MG63 (cell line): ENCODE measurements around the gene CCR7. TPM values are rescaled to one million over a fixed set of nuclear protein-coding genes. Genes with fewer than 3 reads are reported as not detected.

ENCODE experiments used
- DNase-seq: peaks from one replicate; pipeline ENCODE4 v3.0.0-alpha.2; 2020
- H3K27me3 ChIP-seq: fragments of 250-450 bp; sonication (Bioruptor Pico); 2 replicates; pipeline ENCODE4 v1.5.1; 2020; ENCODE audit warnings: mild to moderate bottlenecking, moderate library complexity
- H3K36me3 ChIP-seq: fragments of 250-450 bp; sonication (Bioruptor Pico); 2 replicates; pipeline ENCODE4 v1.5.1; 2020; ENCODE audit warnings: mild to moderate bottlenecking, moderate library complexity
- H3K4me3 ChIP-seq: fragments of 250-450 bp; sonication (Bioruptor Pico); 2 replicates; pipeline ENCODE4 v1.5.1; 2020; ENCODE audit warnings: mild to moderate bottlenecking, moderate library complexity
- H3K9me3 ChIP-seq: fragments of 250-450 bp; sonication (Bioruptor Pico); 2 replicates; pipeline ENCODE4 v1.5.1; 2020; ENCODE audit warnings: mild to moderate bottlenecking, moderate library complexity
- total RNA-seq: library from RNA; depleted of rRNA; stranded (reverse); fragments of >200 nt; shearing (Covaris generic); gene quantifications from 2 replicates; pipeline ENCODE4 v1.2.3, GENCODE V29; 2014; ENCODE audit warnings: low replicate concordance

CCR7 gene
- total RNA-seq, 1 experiment from 2014 or later = not detected

DNA sequence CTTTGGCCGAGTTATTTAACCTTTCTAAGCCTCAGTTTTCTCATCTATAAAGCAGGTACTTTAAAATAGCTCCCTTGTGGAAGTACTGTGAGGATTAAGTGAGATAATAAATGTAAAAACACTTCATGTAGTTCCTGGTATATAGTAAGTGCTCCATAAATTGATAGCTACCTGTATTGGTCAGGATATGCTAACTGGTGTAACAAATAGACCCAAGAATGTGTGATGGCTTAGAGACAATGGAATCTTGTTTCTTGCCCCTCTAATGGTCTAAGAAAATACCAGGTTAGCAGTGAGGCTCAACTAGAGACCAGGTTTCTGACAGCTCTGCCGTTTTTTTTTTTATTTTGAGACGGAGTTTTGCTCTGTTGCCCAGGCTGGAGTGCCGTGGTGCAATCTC lies 29.8 kb downstream of the CCR7 start:
- Histone ChIP-seq H3K9me3 (no peaks in the 10 kb centered on the region), H3K4me3 (no peak overlapping the region), H3K36me3 (no peaks in the 10 kb centered on the region), H3K27me3 (no peaks in the 10 kb centered on the region)
- DNase-seq = no peak

DNA sequence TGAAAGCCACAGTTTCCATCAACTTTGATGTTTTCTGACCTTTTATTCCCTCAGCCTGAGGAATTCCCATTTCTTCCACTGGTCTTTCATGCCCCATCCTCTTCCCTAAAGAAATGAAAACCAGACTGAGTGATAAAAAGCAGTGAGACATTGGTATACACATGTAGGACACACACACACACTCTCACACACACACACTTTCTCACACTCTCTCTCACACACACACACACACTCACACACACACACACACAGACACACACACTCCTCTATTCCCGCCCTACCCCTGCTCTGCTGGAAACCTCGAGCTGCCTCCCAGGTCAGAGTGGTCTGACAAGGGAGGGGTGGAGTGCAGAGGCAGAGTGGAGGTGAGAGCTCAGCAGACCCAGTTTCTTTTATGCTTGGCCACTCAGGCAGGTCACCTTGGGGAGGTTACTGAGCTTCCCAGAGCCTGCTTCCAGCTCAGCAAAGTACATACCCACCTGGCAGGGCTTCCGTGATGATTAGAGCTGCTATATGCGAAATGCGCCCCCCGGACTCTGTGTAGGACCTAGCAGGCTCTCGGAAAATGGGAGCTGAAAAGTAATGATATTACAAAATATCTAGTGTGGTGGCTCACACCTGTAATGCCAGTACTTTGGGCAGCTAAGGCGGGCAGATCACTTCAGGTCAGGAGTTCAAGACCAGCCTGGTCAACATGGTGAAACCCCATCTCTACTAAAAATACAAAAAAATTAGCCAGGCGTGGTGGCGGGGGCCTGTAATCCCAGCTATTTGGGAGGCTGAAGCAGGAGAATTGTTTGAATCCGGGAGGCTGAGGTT lies 30.7 kb downstream of the CCR7 start:
- DNase-seq = no peak
- H3K9me3 ChIP-seq = no peaks in the 10 kb centered on the region

DNA sequence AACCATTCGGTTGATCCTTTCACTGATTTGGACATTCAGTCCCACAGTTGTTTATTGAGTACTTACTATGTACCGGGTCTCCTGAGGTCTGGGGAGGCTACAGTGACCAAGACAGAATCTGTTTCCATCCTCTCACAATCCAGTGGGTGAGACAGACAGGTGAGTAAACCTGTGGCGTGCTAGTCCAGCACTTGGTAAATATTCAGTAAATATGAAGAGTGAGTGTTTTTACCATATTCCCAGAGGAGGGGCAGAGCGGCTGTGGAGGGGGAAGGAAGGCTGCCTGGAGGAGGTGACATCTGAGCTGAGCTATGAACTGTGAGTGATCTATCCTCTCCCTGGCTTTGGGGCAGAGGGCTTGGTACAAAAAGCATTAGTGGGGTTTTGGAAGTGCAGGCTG lies 31.4 kb downstream of the CCR7 start:
- H3K9me3 ChIP-seq = no peaks in the 10 kb centered on the region
- H3K4me3 ChIP-seq = no peak overlapping the region
- no peak for DNase-seq
- no peaks in the 10 kb centered on the region for H3K36me3 ChIP-seq
- no peaks in the 10 kb centered on the region for H3K27me3 ChIP-seq

More for the DNA sequence above, 30.7 kb downstream of the CCR7 start:
- H3K27me3 ChIP-seq = no peaks in the 10 kb centered on the region
- no peak overlapping the region for H3K4me3 ChIP-seq
- no peaks in the 10 kb centered on the region for H3K36me3 ChIP-seq

DNA sequence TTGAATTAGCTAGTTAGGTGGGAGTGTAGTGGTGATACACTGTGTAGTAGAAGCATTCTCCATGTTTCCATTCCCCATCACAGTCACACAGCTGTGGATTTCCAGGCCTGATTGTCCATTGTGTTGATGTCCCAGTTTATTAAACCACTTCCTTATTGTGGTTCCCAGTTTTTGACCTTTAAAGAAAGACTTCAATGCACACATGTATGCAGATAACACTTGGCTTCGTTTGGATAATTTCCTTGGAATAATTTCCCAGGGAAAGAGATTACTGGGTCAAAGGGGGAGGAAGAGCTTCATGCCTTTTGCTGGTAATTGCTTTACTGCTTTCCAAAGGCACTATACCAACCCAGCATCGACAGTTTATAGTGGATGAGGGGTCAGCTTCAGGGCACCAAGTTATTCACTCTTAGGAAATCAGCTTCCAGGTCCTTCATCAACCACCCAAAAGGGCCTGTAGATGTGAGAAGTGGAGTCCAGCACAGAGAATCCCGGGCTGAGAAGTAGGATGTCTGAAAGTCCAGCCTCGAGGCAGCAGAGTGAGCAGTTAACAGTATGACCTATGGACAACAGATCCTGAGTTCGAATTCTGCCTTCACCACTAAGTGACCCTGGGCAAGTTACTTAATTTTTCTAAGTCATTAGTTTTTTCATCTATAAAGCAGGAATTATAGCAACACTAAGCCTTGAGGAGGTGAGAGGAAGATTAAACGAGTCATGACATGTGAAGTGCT lies 32.6 kb downstream of the CCR7 start:
- no peaks in the 10 kb centered on the region for H3K9me3 ChIP-seq
- H3K27me3 ChIP-seq = no peaks in the 10 kb centered on the region
- no peaks in the 10 kb centered on the region for H3K36me3 ChIP-seq
- no peak for DNase-seq
- H3K4me3 ChIP-seq = no peak overlapping the region

DNA sequence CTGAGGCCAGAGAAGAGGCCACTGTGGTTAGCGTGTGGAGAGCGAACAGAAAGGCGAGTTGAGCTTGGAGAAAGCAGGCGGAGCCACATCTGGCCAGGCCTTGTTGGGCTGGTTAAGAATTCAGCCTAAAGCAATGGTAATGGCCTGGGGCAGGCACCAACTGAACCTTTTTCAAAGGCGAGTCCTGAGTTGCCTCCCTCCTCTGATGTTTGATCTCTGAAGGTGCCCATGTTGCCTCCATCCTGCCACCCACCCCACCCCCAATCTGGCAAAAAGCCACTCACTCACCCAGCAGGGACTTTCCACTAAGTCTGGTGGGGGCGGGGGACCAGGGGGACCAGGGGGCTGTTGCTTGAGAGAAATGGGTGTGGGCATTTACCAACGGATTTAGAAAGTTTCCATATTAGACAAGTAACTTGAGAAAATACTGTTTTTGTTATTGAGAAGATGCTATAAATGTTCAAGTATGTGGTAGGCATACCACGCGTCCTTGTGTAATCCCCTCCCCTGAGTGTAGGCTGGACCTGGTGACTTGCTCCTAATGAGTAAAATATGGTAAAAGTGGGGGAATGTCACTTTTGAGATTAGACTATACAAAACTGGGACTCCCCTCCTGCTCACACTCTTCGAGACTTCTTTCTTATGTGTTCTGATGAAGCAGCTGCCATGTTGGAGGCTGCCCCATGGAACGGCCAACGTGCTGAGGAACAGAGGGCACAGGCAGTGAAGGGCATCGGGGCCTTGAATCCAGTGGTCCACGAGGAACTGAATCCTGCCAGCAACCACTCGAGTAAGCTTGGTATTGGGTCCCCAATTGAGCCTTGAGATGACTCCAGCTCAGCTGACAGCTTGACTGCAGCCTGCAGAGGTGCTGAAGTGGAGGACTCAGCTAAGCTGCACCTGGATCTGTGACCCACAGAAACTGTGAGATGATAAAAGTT lies 34.0 kb downstream of the CCR7 start:
- Histone ChIP-seq H3K4me3 (no peak overlapping the region), H3K36me3 (no peaks in the 10 kb centered on the region), H3K9me3 (no peaks in the 10 kb centered on the region), H3K27me3 (no peaks in the 10 kb centered on the region)
- DNase-seq = no peak

DNA sequence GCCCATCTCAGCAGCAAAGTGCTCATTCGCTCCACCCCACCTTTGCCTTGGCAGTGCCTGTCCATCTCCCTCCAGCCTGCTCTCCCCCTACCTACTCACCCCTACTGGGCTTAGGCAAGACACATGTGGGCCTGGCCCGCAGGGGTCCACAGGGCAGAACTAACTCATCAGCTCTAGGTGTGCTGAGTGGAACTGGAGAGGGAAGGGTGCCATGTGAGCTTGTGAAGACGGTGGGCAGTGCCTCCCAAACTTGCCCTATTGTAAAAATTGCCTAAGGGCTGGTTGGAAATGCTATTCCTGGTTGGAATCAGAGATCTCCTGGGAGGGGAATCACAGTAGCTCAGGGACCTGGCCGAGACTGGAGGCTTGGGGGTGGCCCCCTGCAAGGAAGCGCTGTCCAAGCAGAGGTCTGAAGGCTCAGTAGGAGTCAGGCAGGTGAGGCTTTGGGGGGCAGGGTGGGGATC lies 34.7 kb downstream of the CCR7 start:
- H3K27me3 ChIP-seq = no peaks in the 10 kb centered on the region
- H3K36me3 ChIP-seq = no peaks in the 10 kb centered on the region
- no peak overlapping the region for H3K4me3 ChIP-seq
- no peak for DNase-seq
- peaks cover 4% of the 10 kb centered on the region for H3K9me3 ChIP-seq

DNA sequence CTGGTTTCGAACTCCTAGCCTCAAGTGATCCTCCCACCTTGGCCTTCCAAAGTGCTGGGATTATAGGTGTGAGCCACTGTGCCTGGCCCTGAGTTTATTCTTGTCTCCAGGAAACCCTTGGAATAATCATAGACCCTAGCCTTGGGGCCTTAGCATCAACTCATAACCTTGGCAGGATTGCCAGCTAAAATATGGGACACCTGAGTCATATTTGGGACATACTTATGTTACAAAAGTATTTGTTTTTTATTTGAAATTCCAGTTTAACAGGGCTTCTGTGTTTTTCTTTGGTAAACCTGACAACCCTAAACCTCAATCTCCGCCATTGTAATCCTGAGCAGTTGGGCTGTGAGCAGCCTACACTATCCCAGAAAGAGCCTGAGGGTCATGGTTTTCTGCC lies 35.3 kb downstream of the CCR7 start:
- peaks cover 8% of the 10 kb centered on the region for H3K9me3 ChIP-seq
- no peak overlapping the region for H3K4me3 ChIP-seq
- H3K36me3 ChIP-seq = no peaks in the 10 kb centered on the region
- no peak for DNase-seq
- H3K27me3 ChIP-seq = no peaks in the 10 kb centered on the region

DNA sequence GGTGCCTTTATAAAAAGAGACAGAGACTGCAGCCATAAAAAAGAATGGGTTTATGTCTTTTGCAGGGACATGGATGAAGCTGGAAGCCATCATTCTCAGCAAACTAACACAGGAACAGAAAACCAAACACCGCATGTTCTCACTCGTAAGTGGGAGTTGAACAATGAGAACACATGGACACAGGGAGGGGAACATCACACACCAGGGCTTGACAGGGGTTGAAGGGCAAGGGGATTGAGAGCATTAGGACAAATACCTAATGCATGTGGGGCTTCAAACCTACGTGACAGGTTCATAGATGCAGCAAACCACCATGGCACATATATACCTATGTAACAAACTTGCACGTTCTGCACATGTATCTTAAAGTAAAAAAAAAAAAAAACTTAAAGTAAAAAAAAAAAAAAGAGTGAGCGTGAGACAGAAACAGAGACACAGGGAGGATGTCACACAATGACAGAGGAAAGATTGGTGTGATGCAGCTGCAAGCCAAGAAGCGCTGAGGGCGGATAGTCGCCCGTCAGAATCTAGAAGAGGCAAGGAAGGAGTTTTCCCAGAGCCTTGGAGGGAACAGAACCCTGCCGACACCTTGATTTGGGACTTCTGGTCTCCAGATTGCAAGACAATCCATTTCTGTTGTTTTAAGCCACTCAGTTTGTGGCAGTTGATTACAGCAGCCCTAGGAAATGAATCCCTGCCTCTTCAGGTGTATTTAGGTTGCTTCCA lies 36.4 kb downstream of the CCR7 start:
- no peaks in the 10 kb centered on the region; the same call in 1 of the 2 replicates for H3K27me3 ChIP-seq
- no peak overlapping the region for H3K4me3 ChIP-seq
- no peak for DNase-seq
- H3K9me3 ChIP-seq = peaks cover 10% of the 10 kb centered on the region
- H3K36me3 ChIP-seq = no peaks in the 10 kb centered on the region

DNA sequence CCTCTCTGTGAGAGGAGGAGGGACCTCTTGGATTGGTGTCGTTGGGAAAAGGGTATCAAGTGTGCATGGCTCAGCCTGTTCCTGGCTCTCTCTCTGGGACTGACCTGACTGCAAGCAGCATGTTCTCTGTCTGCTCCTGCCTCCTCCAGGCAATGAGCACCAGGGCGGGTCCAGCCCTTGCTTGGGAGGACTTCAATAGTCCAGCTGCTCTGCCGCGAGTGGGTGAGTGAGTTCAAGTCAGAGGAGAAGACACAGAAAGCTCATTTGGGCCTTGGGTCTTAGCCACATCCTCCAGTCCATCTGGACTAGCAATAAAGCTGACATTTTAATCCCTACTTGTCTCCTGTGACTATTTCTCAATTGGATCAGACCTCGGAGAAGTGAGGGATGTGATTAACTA lies 38.6 kb downstream of the CCR7 start:
- no peak overlapping the region for H3K4me3 ChIP-seq
- H3K36me3 ChIP-seq = no peaks in the 10 kb centered on the region
- no peaks in the 10 kb centered on the region; the same call in 1 of the 2 replicates for H3K27me3 ChIP-seq
- DNase-seq = no peak
- peaks cover 10% of the 10 kb centered on the region for H3K9me3 ChIP-seq

DNA sequence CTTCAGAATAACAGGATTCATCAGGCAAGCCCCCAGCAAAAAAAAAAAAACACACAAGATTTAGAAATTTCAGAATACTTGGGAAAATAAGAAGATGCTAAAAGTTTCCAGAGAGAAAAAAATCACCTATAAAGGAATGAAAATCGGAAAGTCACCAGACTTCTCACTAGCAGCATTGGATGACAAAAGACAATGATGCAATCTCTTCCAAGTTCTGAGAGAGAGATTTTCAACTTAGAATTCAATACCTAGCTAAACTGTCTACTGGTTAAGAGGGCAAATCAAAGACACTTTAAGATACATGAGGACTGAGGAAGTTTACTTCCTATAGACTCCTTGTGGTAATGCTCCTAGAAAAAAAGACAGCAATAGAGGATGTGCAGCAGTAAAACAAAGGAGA lies 40.0 kb downstream of the CCR7 start:
- H3K36me3 ChIP-seq = no peaks in the 10 kb centered on the region
- H3K4me3 ChIP-seq = no peak overlapping the region
- DNase-seq = no peak
- H3K27me3 ChIP-seq = no peaks in the 10 kb centered on the region; the same call in 1 of the 2 replicates
- H3K9me3 ChIP-seq = peaks cover 10% of the 10 kb centered on the region

DNA sequence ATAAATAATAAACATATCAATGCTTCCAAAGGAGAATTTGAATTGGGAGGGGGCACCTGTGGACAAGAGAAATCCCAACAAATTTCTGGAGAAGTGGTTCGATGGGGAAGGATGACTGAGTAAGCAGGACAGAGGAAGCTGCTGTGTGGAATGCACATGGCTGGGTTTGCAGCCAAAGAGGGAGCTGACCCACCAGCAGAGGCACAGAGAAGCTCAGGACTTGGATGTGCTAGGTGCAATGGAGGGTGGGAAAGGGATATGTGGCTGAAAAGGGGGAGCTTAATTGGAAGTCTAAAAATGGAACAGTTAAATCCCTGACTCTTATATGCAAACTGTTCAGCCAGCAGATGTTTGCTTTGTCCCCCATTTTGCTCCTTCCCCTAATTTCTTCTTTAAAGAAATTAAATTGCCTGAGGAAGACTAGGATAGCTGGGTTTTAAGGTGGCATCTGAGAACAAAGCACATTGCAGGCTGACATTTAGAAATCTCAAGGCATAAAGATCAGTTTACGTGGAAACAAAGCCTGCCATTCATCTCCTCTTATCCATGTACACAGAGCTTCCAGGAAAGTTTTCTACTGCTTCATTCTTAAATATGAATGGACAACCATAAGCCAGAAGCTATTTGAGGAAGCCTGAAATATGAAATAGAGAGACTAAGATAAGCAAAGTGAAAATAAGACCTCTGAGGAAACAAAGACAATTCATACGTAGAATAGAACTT lies 40.9 kb downstream of the CCR7 start:
- H3K9me3 ChIP-seq = peaks cover 10% of the 10 kb centered on the region
- no peaks in the 10 kb centered on the region; the same call in 1 of the 2 replicates for H3K27me3 ChIP-seq
- DNase-seq = no peak
- no peaks in the 10 kb centered on the region for H3K36me3 ChIP-seq
- H3K4me3 ChIP-seq = no peak overlapping the region

DNA sequence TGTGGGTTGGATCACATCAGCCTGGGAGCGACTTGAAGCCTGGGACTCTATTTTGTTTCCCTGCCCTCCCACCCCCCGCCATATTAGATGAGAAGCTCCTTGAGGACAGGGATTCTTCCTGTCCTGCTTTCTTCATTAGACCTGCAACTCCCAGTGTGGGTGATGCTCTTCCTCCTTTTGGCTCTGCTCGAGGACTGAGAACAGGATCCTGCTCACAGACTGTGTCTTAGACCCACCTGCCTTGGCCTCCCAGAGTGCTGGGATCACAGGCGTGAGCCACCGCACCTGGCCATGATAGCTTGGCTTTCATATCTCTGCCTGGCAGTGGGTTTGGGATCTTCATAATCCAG lies 42.3 kb downstream of the CCR7 start:
- Histone ChIP-seq H3K36me3 (no peaks in the 10 kb centered on the region), H3K9me3 (peaks cover 10% of the 10 kb centered on the region), H3K4me3 (no peak overlapping the region), H3K27me3 (no peaks in the 10 kb centered on the region; the same call in 1 of the 2 replicates)
- no peak for DNase-seq

DNA sequence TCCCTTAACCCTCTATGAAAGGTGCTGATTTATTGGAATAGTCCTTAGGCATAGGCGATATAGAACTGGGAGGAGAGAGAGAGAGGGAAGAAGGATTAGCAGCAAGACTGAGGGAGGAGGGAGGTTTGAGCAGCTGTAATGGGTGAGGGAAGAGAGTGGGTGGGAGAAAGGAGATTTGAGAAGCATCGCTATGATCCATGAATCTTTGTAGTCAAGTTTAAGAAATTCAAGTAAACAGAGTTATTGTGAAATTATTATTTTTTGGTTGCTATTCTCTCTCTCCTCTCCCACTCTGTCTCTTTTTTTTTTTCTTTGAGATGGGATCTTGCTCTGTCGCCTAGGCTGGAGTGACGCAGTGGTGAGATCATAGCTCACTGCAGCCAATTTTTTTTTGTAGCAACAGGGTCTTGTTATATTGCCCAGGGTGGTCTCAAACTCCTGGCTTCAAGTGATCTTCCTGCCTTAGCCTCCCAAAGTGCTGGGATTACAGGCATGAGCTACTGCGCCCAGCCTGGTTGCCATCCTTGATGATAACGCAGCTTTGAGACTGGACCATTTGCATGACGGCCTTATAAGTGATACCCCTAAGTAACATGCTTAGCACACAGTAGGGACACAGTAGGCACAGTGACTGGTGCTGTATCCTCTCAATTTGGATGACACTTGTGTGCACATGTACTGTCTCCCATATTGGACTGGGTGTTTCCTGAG lies 42.9 kb downstream of the CCR7 start:
- no peaks in the 10 kb centered on the region for H3K36me3 ChIP-seq
- no peak overlapping the region for H3K4me3 ChIP-seq
- no peak for DNase-seq
- no peaks in the 10 kb centered on the region; the same call in 1 of the 2 replicates for H3K27me3 ChIP-seq
- peaks cover 10% of the 10 kb centered on the region for H3K9me3 ChIP-seq

DNA sequence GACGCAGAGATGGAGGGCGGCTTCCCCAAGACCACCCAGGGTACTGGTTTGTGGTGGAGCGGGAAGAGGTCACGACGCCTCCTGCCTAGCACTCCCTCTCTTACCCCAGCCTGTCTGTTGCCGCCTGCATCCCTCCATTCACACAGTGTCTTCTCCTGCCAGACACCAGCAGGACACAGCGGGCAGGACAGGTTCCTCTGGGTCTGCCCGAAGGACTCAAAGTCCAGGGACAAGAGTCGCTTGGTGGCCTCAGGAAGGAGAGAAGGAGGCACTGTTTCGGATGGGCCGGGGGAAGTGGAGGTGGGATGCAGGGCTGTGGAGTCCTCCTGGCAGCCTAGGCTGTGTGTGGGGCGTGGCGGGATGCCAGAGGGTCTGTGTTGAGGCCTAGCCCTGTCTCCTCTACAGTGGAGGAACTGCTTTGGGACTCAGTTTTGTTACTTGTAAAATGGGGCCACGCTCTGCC lies 44.2 kb downstream of the CCR7 start:
- H3K4me3 ChIP-seq = no peak overlapping the region
- H3K9me3 ChIP-seq = peaks cover 10% of the 10 kb centered on the region
- DNase-seq = no peak

More for the DNA sequence above, 44.2 kb downstream of the CCR7 start:
- Histone ChIP-seq H3K27me3 (no peaks in the 10 kb centered on the region; the same call in 1 of the 2 replicates), H3K36me3 (no peaks in the 10 kb centered on the region)
